ENCODE data around the gene HECTD1. TPM values are rescaled to one million over a fixed set of nuclear protein-coding genes. Genes with fewer than 3 reads are reported as not detected.

The HECTD1 gene
- polyA plus RNA-seq, 3 donors = 33.1 to 61.3 (median 50.0) TPM

- no peak overlapping the region for H3K27ac ChIP-seq (ENCODE audit: low read depth, low read length)
- WGBS, 3 donors = 36 to 48% (median 46%) methylated on average over 17 of the region's 17 CpGs
Measured at GRCh38 chr14:31229638-31230572, 22.3 kb upstream of the HECTD1 start.

- no peak overlapping the region for H3K27ac ChIP-seq (ENCODE audit: low read depth, low read length)
Measured at GRCh38 chr14:31229009-31229408, 21.4 kb upstream of the HECTD1 start.

- H3K27ac ChIP-seq (ENCODE audit: low read depth, low read length) = no peak overlapping the region
Measured at GRCh38 chr14:31228533-31228932, 20.9 kb upstream of the HECTD1 start.

GRCh38 chr14:31224808-31225207 is 17.2 kb upstream of the HECTD1 start:
- WGBS, 3 donors = 89 to 94% (median 90%) methylated on average over 1 of the region's 1 CpG
- no peak overlapping the region for H3K27ac ChIP-seq (ENCODE audit: low read depth, low read length)

- H3K27ac ChIP-seq (ENCODE audit: low read depth, low read length) = no peak overlapping the region
- WGBS, 3 donors = 56 to 69% (median 61%) methylated on average over 3 of the region's 3 CpGs
Measured at GRCh38 chr14:31223331-31223730, 15.7 kb upstream of the HECTD1 start.

- 84 to 100% (median 95%) methylated on average over 1 of the region's 1 CpG for WGBS, 3 donors
- H3K27ac ChIP-seq (ENCODE audit: low read depth, low read length) = no peak overlapping the region
Measured at GRCh38 chr14:31222834-31223233, 15.2 kb upstream of the HECTD1 start.

GRCh38 chr14:31221266-31221665 is 13.7 kb upstream of the HECTD1 start:
- 90 to 95% (median 91%) methylated on average over 2 of the region's 2 CpGs for WGBS, 3 donors
- no peak overlapping the region for H3K27ac ChIP-seq (ENCODE audit: low read depth, low read length)

- no peak overlapping the region for H3K27ac ChIP-seq (ENCODE audit: low read depth, low read length)
- 79 to 87% (median 82%) methylated on average over 3 of the region's 3 CpGs for WGBS, 3 donors
Measured at GRCh38 chr14:31219169-31219568, 11.6 kb upstream of the HECTD1 start.

GRCh38 chr14:31216359-31216758 is 8.8 kb upstream of the HECTD1 start:
- 93 to 97% (median 96%) methylated on average over 9 of the region's 9 CpGs for WGBS, 3 donors
- no peak overlapping the region for H3K27ac ChIP-seq (ENCODE audit: low read depth, low read length)

GRCh38 chr14:31212893-31213292 is 5.3 kb upstream of the HECTD1 start:
- 89 to 96% (median 95%) methylated on average over 2 of the region's 2 CpGs for WGBS, 3 donors
- no peak overlapping the region for H3K27ac ChIP-seq (ENCODE audit: low read depth, low read length)

GRCh38 chr14:31209605-31210004 is 2.0 kb upstream of the HECTD1 start:
- WGBS, 3 donors = 95 to 96% (median 96%) methylated on average over 5 of the region's 5 CpGs
- no peak overlapping the region for H3K27ac ChIP-seq (ENCODE audit: low read depth, low read length)

- WGBS, 3 donors = 63 to 73% (median 65%) methylated on average over 16 of the region's 16 CpGs
Measured at GRCh38 chr14:31208546-31209424, 1.2 kb upstream of the HECTD1 start.

GRCh38 chr14:31207287-31207754 is 272 bp downstream of the HECTD1 start:
- 0 to 1% (median 0%) methylated on average over 28 to 56 of the region's 59 CpGs for WGBS, 3 donors
- H3K27ac ChIP-seq (ENCODE audit: low read depth, low read length) = peak overlapping the region; percentile 94

More at GRCh38 chr14:31208546-31209424, 1.2 kb upstream of the HECTD1 start:
- H3K27ac ChIP-seq (ENCODE audit: low read depth, low read length) = peak overlapping the region; percentile 82

- 0% methylated on average over 49 to 55 of the region's 55 CpGs for WGBS, 3 donors
- H3K27ac ChIP-seq (ENCODE audit: low read depth, low read length) = peak overlapping the region; percentile 94
Measured at GRCh38 chr14:31206536-31207286, 882 bp downstream of the HECTD1 start.

GRCh38 chr14:31205681-31206535 is 1.7 kb downstream of the HECTD1 start:
- H3K27ac ChIP-seq (ENCODE audit: low read depth, low read length) = no peak overlapping the region
- WGBS, 3 donors = 4 to 8% (median 7%) methylated on average over 9 of the region's 9 CpGs

- 20 to 43% (median 41%) methylated on average over 3 of the region's 3 CpGs for WGBS, 3 donors
- H3K27ac ChIP-seq (ENCODE audit: low read depth, low read length) = no peak overlapping the region
Measured at GRCh38 chr14:31204593-31205534, 2.7 kb downstream of the HECTD1 start.
